Tibial nerve (tissue), 4 donors: ENCODE results near the gene TPD52L1. TPM values are rescaled to one million over a fixed set of nuclear protein-coding genes. Genes with fewer than 3 reads are reported as not detected.

Experiments
- DNase-seq, 2 donors: peaks; one replicate each; pipeline ENCODE4 v3.0.0-alpha.2; 2019; ENCODE audit warnings: low spot score in 2 of 2
- H3K27ac ChIP-seq, 4 donors: fragments of 200-600 bp; sonication (generic) in 3 of 4; one replicate each; pipeline ENCODE4 v1.5.1; 2017 to 2019; ENCODE audit warnings: mild to moderate bottlenecking in 1 of 4
- H3K27me3 ChIP-seq, 2 donors: fragments of 200-600 bp; sonication (generic) in 1 of 2; one replicate each; pipeline versions ENCODE4 v1.5.1 to v1.6.0; 2017 to 2019
- H3K36me3 ChIP-seq, 3 donors: fragments of 200-600 bp; sonication (generic); one replicate each; pipeline ENCODE4 v1.5.1; 2018 to 2019
- H3K4me1 ChIP-seq, 4 donors: fragments of 200-600 bp; sonication (generic) in 3 of 4; one replicate each; pipeline ENCODE4 v1.5.1; 2017 to 2019
- H3K4me3 ChIP-seq, 4 donors: fragments of 200-600 bp; sonication (generic) in 3 of 4; one replicate each; pipeline ENCODE4 v1.5.1; 2017 to 2019; ENCODE audit warnings: mild to moderate bottlenecking in 1 of 4, moderate library complexity in 1 of 4
- H3K9me3 ChIP-seq, 4 donors: fragments of 200-600 bp; sonication (generic) in 3 of 4; one replicate each; pipeline ENCODE4 v1.5.1; 2017 to 2019
- CTCF ChIP-seq, 5 experiments: fragments of 200-600 bp in 3 of 5; fragments of 450-650 bp in 2 of 5; sonication (generic) in 3 of 5; IDR thresholded peaks; one replicate each; pipeline ENCODE4 v1.5.1; 2016 to 2019; ENCODE audit warnings: antibody characterized with exemption in 5 of 5, mild to moderate bottlenecking in 3 of 5, moderate library complexity in 2 of 5
- EP300 ChIP-seq, 2 donors: sonication (generic); formaldehyde crosslinking; IDR thresholded peaks; one replicate each; pipeline ENCODE4 v1.6.1; 2017; ENCODE audit warnings: antibody characterized with exemption in 2 of 2, mild to moderate bottlenecking in 1 of 2
- POLR2A ChIP-seq, 2 donors: fragments of 450-650 bp; IDR thresholded peaks; one replicate each; pipeline ENCODE4 v1.6.1; 2017; ENCODE audit warnings: antibody characterized with exemption in 2 of 2, mild to moderate bottlenecking in 2 of 2, moderate library complexity in 2 of 2
- WGBS, 2 donors: methylation state at CpG; one replicate each; pipeline ENCODE4 v1.1.5; 2018; 5-methylcytosine and 5-hydroxymethylcytosine counted together
- total RNA-seq, 4 donors: library from RNA; depleted of rRNA; stranded (reverse); fragments of >200 nt; gene quantifications; one replicate each; pipeline ENCODE4 v1.1.0, GENCODE V29; 2016

The TPD52L1 gene
- total RNA-seq, 4 donors from 2014 or later = 28.8 to 55.0 (median 45.6) TPM

- TF ChIP-seq CTCF (IDR thresholded peaks at IDR 0.05) (no peak), POLR2A (IDR thresholded peaks at IDR 0.05) (no peak), EP300 (IDR thresholded peaks at IDR 0.05) (no peak)
- Histone ChIP-seq H3K27me3 (no peaks in the 10 kb centered on the region), H3K9me3 (no peaks in the 10 kb centered on the region), H3K36me3 (no peaks in the 10 kb centered on the region), H3K4me1 (peaks cover 0 to 11% (median 0%) of the 10 kb centered on the region in 4 donors), H3K4me3 (no peak overlapping the region), H3K27ac (no peak overlapping the region)
- 86 to 88% methylated on average over 7 of the region's 7 CpGs for WGBS, 2 donors
- DNase-seq = no peak
Measured at GRCh38 chr6:125231574-125232343, 78.2 kb downstream of the TPD52L1 start.

GRCh38 chr6:125232466-125232865 is 78.9 kb downstream of the TPD52L1 start:
- Histone ChIP-seq H3K27ac (no peak overlapping the region), H3K9me3 (no peaks in the 10 kb centered on the region), H3K4me1 (peaks cover 0 to 11% (median 0%) of the 10 kb centered on the region in 4 donors), H3K27me3 (no peaks in the 10 kb centered on the region), H3K4me3 (no peak overlapping the region), H3K36me3 (no peaks in the 10 kb centered on the region)
- WGBS, 2 donors = 42 to 58% methylated on average over 1 of the region's 1 CpG
- TF ChIP-seq EP300 (IDR thresholded peaks at IDR 0.05) (no peak), POLR2A (IDR thresholded peaks at IDR 0.05) (no peak)
- no peak for DNase-seq

- H3K27ac ChIP-seq = no peak overlapping the region
- peaks cover 0 to 11% (median 0%) of the 10 kb centered on the region in 4 donors for H3K4me1 ChIP-seq
- DNase-seq = no peak
- H3K27me3 ChIP-seq = no peaks in the 10 kb centered on the region
- TF ChIP-seq POLR2A (IDR thresholded peaks at IDR 0.05) (no peak), CTCF (IDR thresholded peaks at IDR 0.05) (no peak), EP300 (IDR thresholded peaks at IDR 0.05) (no peak)
- no peaks in the 10 kb centered on the region for H3K9me3 ChIP-seq
- 32 to 37% methylated on average over 3 of the region's 3 CpGs for whole genome bisulfite sequencing, 2 donors
- no peaks in the 10 kb centered on the region for H3K36me3 ChIP-seq
- H3K4me3 ChIP-seq = no peak overlapping the region
Measured at GRCh38 chr6:125233202-125233601, 79.6 kb downstream of the TPD52L1 start.

- Histone ChIP-seq H3K4me1 (peaks cover 0 to 6% (median 0%) of the 10 kb centered on the region in 4 donors), H3K4me3 (no peak overlapping the region), H3K27ac (no peak overlapping the region), H3K9me3 (peaks cover 0 to 17% (median 0%) of the 10 kb centered on the region in 4 donors), H3K36me3 (no peaks in the 10 kb centered on the region), H3K27me3 (no peaks in the 10 kb centered on the region)
- WGBS, 2 donors = 87 to 90% methylated on average over 5 of the region's 5 CpGs
- TF ChIP-seq CTCF (IDR thresholded peaks at IDR 0.05) (no peak), POLR2A (IDR thresholded peaks at IDR 0.05) (no peak), EP300 (IDR thresholded peaks at IDR 0.05) (no peak)
- DNase-seq = no peak
Measured at GRCh38 chr6:125236536-125237327, 83.2 kb downstream of the TPD52L1 start.

- DNase-seq = no peak
- no peaks in the 10 kb centered on the region for H3K36me3 ChIP-seq
- no peak overlapping the region for H3K4me3 ChIP-seq
- peaks cover 0 to 4% (median 0%) of the 10 kb centered on the region in 4 donors for H3K4me1 ChIP-seq
- no peaks in the 10 kb centered on the region for H3K27me3 ChIP-seq
- WGBS, 2 donors = 82 to 90% methylated on average over 4 of the region's 4 CpGs
- TF ChIP-seq EP300 (IDR thresholded peaks at IDR 0.05) (no peak), POLR2A (IDR thresholded peaks at IDR 0.05) (no peak), CTCF (IDR thresholded peaks at IDR 0.05) (no peak)
- H3K9me3 ChIP-seq = peaks cover 0 to 24% (median under 1%) of the 10 kb centered on the region in 4 donors
- no peak overlapping the region for H3K27ac ChIP-seq
Measured at GRCh38 chr6:125237764-125238163, 84.2 kb downstream of the TPD52L1 start.
